PC-3 (cell line): ENCODE results near the gene OR8D1. TPM values are rescaled to one million over a fixed set of nuclear protein-coding genes. Genes with fewer than 3 reads are reported as not detected.

Experiments
- ATAC-seq: fragments of 200-7000 bp; cut with Tn5 transposase; 2 replicates; pipeline ENCODE4 v1.9.1; 2020; ENCODE audit warnings: mild to moderate bottlenecking, moderate library complexity
- BruUV-seq: library from RNA; stranded (reverse); fragments of 400-500 nt; replicated peaks from 2 replicates; lab custom pipeline; 2021; lab: Mats Ljungman, UMichigan
- CTCF ChIA-PET: fragments of 300-600 bp; sonication (Branson Sonifier 250); formaldehyde crosslinking; loops from one replicate; lab custom pipeline; 2022; ENCODE audit warnings: antibody characterized with exemption; lab: Charles Lee
- POLR2A ChIA-PET: fragments of 300-600 bp; sonication (Branson Sonifier 250); formaldehyde crosslinking; loops from one replicate; lab custom pipeline; 2022; ENCODE audit warnings: antibody characterized with exemption; ENCODE audit not compliant: unreplicated experiment; lab: Charles Lee
- DNase-seq: peaks from one replicate; pipeline ENCODE4 v3.0.0-alpha.2; 2015
- H2AFZ ChIP-seq: fragments of 300-600 bp; sonication (generic); 2 replicates; pipeline ENCODE4 v1.6.0; 2016; ENCODE audit warnings: antibody characterized with exemption, low read length
- H3F3A ChIP-seq: fragments of 300-600 bp; sonication (generic); one replicate; pipeline ENCODE4 v1.6.0; 2017; ENCODE audit warnings: antibody characterized with exemption, low read length, control low read depth, mild to moderate bottlenecking; ENCODE audit not compliant: unreplicated experiment
- H3K27ac ChIP-seq: fragments of 300-600 bp; sonication (generic); 2 replicates; pipeline ENCODE4 v1.5.1; 2016; ENCODE audit warnings: mild to moderate bottlenecking, low read length
- H3K27me3 ChIP-seq: fragments of 300-600 bp; sonication (generic); 2 replicates; pipeline ENCODE4 v1.6.1; 2016; ENCODE audit warnings: low read length, mixed read lengths
- H3K36me3 ChIP-seq: fragments of 300-600 bp; sonication (generic); 2 replicates; pipeline ENCODE4 v1.6.1; 2016; ENCODE audit warnings: low read depth, mixed run types, low read length, mixed read lengths
- H3K4me1 ChIP-seq: fragments of 300-600 bp; sonication (generic); 2 replicates; pipeline ENCODE4 v1.5.1; 2016; ENCODE audit warnings: low read length; ENCODE audit not compliant: insufficient read depth
- H3K4me2 ChIP-seq: fragments of 300-600 bp; sonication (generic); 2 replicates; pipeline ENCODE4 v1.6.0; 2016; ENCODE audit warnings: low read length
- H3K4me3 ChIP-seq: fragments of 300-600 bp; sonication (generic); 2 replicates; pipeline ENCODE4 v1.5.1; 2016; ENCODE audit warnings: mild to moderate bottlenecking, low read length, mixed read lengths
- H3K79me2 ChIP-seq: fragments of 300-600 bp; sonication (generic); 2 replicates; pipeline ENCODE4 v1.6.1; 2017; ENCODE audit warnings: low read length, mixed read lengths
- H3K9ac ChIP-seq: fragments of 300-600 bp; sonication (generic); 2 replicates; pipeline ENCODE4 v1.6.0; 2016; ENCODE audit warnings: mild to moderate bottlenecking, low read length
- H3K9me2 ChIP-seq: fragments of 300-600 bp; sonication (generic); replicated peaks from 2 replicates; pipeline ENCODE4 v1.6.1; 2016; ENCODE audit warnings: mixed run types, low read length, mixed read lengths
- H3K9me3 ChIP-seq: fragments of 300-600 bp; sonication (generic); 2 replicates; pipeline ENCODE4 v1.6.1; 2016; ENCODE audit warnings: low read length, mixed read lengths
- H4K20me1 ChIP-seq: fragments of 300-600 bp; sonication (generic); 2 replicates; pipeline ENCODE4 v1.6.1; 2016; ENCODE audit warnings: low read length, mixed read lengths
- CTCF ChIP-seq: fragments of 300-600 bp; sonication (generic); conservative IDR thresholded peaks from 2 replicates; pipeline ENCODE4 v1.5.1; 2017; ENCODE audit warnings: antibody characterized with exemption, low read depth, mild to moderate bottlenecking, low read length
- EZH2 ChIP-seq: fragments of 300-600 bp; sonication (generic); IDR thresholded peaks from one replicate; pipeline ENCODE4 v1.6.1; 2017; ENCODE audit warnings: antibody characterized with exemption, mild to moderate bottlenecking, low read length; ENCODE audit not compliant: unreplicated experiment
- EZH2phosphoT487 ChIP-seq: fragments of 300-600 bp; sonication (generic); IDR thresholded peaks from 2 replicates; pipeline ENCODE4 v1.6.1; 2018; ENCODE audit warnings: mild to moderate bottlenecking, antibody characterized with exemption, low read length, borderline replicate concordance
- intact Hi-C: fragments of 100-400 bp; cut with micrococcal nuclease; formaldehyde crosslinking; loops from 2 replicates; pipeline ENCODE4 v1.9.0; 2023
- total RNA-seq: library from RNA; depleted of rRNA; stranded (reverse); fragments of >200 nt; gene quantifications from 2 replicates; pipeline ENCODE4 v1.2.3, GENCODE V29; 2014

Gene OR8D1
- total RNA-seq, 1 experiment from 2014 or later, result not detected

- Histone ChIP-seq H3K9ac (no peak overlapping the region), H3K9me2 (no peaks in the 10 kb centered on the region), H3K36me3 (no peaks in the 10 kb centered on the region), H2AFZ (no peak overlapping the region), H3K4me1 (no peaks in the 10 kb centered on the region), H4K20me1 (no peaks in the 10 kb centered on the region), H3K79me2 (no peaks in the 10 kb centered on the region), H3K4me2 (no peak overlapping the region), H3K27ac (no peak overlapping the region), H3F3A (no peaks in the 10 kb centered on the region), H3K4me3 (no peak overlapping the region), H3K9me3 (no peaks in the 10 kb centered on the region), H3K27me3 (peaks cover 37% of the 10 kb centered on the region; the same call in 1 of the 2 replicates)
- POLR2A ChIA-PET, result no interaction called here
- CTCF ChIA-PET, result no interaction called here
- DNase-seq (no peak), ATAC-seq (no peak)
- intact Hi-C loops, result no loop called here
- no TSS peak for BruUV-seq
- no peak for TF ChIP-seq EZH2
- TF ChIP-seq EZH2phosphoT487, result no peak
- TF ChIP-seq CTCF, result no peak
Observed at GRCh38 chr11:124322356-124322755, 8.6 kb upstream of the OR8D1 start.

- Histone ChIP-seq H3K4me2 (no peak within 1 kb of the TSS), H3K9me2 (no peaks in the 10 kb centered on the region), H4K20me1 (no peaks in the 10 kb centered on the region), H3K4me3 (no peak within 1 kb of the TSS), H3K36me3 (no peaks in the 10 kb centered on the region), H3K4me1 (0 out of 2 replicates have a peak, but pooled peaks cover 2% of the 10 kb centered on the region), H3K9me3 (no peaks in the 10 kb centered on the region), H3K9ac (no peak within 1 kb of the TSS), H2AFZ (no peak within 1 kb of the TSS), H3K79me2 (no peaks in the 10 kb centered on the region), H3F3A (no peaks in the 10 kb centered on the region), H3K27me3 (peaks cover 26% of the 10 kb centered on the region; the same call in 1 of the 2 replicates), H3K27ac (no peak within 1 kb of the TSS)
- DNase-seq, result no peak
- POLR2A ChIA-PET, result no interaction called here
- TF ChIP-seq EZH2phosphoT487, result no peak
- intact Hi-C loops, result no loop called here
- CTCF ChIA-PET, result no interaction called here
- no TSS peak for BruUV-seq
- no peak for ATAC-seq
Observed at GRCh38 chr11:124320097-124320496, 6.3 kb upstream of the OR8D1 start, which contains the start of gene OR8D2. TSS of gene OR8D2 (minus strand) at chr11:124320197. CDS start at chr11:124320197, 0 bp downstream.

GRCh38 chr11:124315052-124315451 lies 1.3 kb upstream of the OR8D1 start:
- Histone ChIP-seq H3K9ac (no peak overlapping the region), H4K20me1 (no peaks in the 10 kb centered on the region), H3K4me1 (peaks cover 16% of the 10 kb centered on the region), H3K79me2 (no peaks in the 10 kb centered on the region), H3K9me3 (no peaks in the 10 kb centered on the region), H2AFZ (no peak overlapping the region), H3F3A (no peaks in the 10 kb centered on the region), H3K27ac (no peak overlapping the region), H3K27me3 (peaks cover 12% of the 10 kb centered on the region; the same call in 1 of the 2 replicates), H3K9me2 (no peaks in the 10 kb centered on the region), H3K4me3 (no peak overlapping the region), H3K4me2 (no peak overlapping the region), H3K36me3 (no peaks in the 10 kb centered on the region)
- ChIA-PET POLR2A (no interaction called here), CTCF (no interaction called here)
- intact Hi-C loops, result no loop called here
- TF ChIP-seq CTCF (no peak), EZH2 (no peak), EZH2phosphoT487 (no peak)
- ATAC-seq, result peak; percentile 77
- BruUV-seq, result no TSS peak
- peak; percentile 68 for DNase-seq
